ENCODE measurements around the gene PRR4.

PRR4 gene, protein sequence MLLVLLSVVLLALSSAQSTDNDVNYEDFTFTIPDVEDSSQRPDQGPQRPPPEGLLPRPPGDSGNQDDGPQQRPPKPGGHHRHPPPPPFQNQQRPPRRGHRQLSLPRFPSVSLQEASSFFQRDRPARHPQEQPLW

DNA sequence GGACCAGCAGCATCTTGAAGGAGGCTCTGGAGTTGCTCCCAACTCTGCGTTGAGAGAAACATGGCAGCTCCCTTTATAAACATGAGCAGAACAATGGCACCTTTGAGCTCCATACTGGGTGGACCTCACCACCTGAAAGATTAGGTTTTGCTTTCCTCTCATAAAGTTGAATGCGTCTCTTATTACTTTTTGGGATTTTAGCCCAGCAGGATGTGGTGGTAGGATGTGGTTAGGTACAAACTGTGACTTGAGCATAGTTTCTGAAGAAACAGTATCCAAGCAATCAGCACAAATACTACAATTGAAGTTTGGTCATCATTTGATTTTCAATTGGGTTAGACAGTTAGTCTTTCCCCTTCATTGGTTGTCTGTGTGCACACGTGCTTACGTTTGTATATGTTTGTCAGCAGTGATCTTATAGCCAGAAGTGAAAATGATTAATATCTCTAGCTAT lies at the start of gene PRR4:
TSS of gene PRR4 (minus strand) at position 51 of the 454 bp plus-strand sequence. CDS start at position 13, 38 bp downstream.
- DNase-seq (ENCODE audit: low read depth), result no peak

GRCh38 chr12:10896854-10897253 lies 47.6 kb upstream of the PRR4 start:
- DNase-seq (ENCODE audit: low read depth), result no peak

- no peak for DNase-seq (ENCODE audit: low read depth)
These were observed 42.7 kb upstream of the PRR4 start for GRCh38 chr12:10891937-10892336.

DNA sequence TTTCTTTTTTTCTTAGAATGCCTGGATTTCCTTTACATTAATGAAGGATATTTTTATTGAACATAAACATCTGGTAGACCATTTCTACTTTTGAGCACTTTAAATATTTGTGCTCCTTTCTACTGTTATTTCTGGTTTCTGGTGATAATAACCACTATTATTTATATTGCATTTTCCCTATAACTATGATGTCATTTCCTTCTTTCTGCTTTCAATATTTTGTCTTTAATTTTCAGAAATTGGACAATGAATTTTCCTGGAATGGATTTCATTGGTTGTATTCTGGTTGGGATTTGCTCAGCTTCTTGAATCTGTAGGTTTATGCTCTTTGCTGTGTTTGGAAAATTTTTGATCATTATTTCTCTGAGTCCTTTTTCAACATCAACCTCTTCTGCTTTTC lies 40.0 kb upstream of the PRR4 start:
- DNase-seq (ENCODE audit: low read depth), result no peak

GRCh38 chr12:10884086-10884725 lies 34.9 kb upstream of the PRR4 start, which contains the start of gene PRH1:
TSS of gene PRH1 (minus strand) at chr12:10884255. CDS start at chr12:10884217, 38 bp downstream.
- DNase-seq (ENCODE audit: low read depth), result no peak

GRCh38 chr12:10873378-10873777 lies 24.1 kb upstream of the PRR4 start:
- DNase-seq (ENCODE audit: low read depth), result no peak

DNA sequence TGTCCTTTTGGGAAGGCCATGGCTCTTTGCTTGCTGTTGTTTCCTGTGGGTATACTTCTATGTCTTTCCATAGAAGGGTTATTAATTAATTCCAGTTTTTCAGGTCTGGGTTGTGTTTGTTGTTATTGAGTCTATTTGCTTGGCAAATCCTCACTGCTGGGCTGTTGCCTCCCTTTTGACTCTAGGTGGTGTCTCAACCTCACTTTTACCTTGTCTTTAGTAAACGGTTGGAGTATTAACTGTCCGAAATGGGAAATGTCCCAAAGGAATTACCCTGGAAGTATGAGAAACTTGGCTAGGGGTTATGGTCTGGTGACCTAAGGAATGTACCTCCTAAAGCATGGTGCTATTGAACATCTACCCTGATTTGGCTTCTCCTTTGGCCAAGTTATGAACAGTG lies 18.1 kb upstream of the PRR4 start:
- DNase-seq (ENCODE audit: low read depth), result no peak

GRCh38 chr12:10863512-10864218 lies 14.4 kb upstream of the PRR4 start:
- no peak for DNase-seq (ENCODE audit: low read depth)

- no peak for DNase-seq (ENCODE audit: low read depth)
These were observed 12.1 kb upstream of the PRR4 start for GRCh38 chr12:10861366-10861765.

DNA sequence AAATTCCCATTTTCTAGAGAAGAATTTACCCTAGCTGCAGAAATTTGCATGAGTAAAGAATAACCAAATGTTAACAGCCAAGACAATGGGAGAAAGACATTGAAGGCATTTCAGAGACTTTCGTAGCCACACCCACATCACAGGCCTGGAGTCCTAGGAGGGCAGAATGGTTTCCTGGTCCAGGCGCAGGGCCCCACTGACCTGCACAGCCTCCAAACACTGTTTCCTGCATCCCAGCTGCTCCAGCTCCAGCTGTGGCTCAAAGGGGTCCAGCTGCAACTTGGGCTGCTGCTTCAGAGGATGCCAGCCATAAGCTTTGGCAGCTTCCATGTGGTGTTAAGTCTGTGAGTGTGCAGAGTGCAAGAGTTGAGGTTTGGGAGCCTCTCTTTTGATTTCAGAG lies 6.5 kb upstream of the PRR4 start:
- no peak for DNase-seq (ENCODE audit: low read depth)

DNA sequence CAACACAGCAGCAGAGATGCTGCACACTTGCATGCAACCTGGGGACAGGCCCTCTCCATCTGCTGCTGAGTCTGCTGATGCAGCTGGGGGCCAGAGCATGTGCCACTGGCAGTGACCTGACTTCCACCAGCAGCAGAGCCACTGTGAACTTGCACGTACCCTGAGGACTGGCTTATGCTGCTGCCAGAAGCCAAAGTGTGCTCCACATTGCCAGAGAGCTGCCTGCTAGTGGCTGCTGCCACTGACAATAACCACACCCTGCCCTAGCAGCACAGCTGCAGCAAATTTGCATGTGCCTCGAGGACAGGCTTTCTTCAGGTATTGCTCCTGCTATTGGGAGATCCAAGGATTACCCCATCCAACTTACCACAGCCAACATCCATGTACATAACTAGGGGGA lies 4.5 kb upstream of the PRR4 start:
- DNase-seq (ENCODE audit: low read depth), result no peak

DNA sequence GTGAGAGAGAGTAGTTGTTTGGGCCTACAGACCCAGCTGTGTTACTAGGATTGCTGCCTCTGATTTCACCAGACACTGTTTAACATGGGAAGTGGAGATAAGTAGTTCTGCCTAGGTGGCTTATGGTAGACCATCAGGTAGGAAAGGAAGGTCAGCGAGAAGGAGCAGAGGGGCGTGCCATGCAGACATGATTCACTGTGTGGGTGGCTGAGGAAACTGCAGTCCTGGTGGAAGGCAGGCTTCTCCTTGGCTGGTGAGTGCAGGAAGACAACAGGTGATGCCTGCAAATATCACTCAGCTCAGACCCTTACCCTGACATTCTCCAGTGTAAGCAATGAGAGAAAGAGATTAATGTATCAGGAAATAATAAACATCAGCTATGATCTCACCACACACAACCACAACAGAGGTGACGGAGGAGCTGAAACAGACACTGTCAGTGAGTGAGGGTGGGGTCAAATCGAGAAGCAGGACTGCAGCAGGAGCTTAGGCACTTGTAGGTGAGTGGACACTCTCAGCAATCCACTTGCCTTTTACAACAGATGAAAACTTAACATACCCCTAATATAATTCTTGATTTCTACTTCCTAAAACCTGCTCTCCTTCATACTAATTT lies 2.1 kb upstream of the PRR4 start:
- no peak for DNase-seq (ENCODE audit: low read depth)

GRCh38 chr12:10847744-10848143 lies 1.5 kb downstream of the PRR4 start:
- DNase-seq (ENCODE audit: low read depth), result no peak

DNA sequence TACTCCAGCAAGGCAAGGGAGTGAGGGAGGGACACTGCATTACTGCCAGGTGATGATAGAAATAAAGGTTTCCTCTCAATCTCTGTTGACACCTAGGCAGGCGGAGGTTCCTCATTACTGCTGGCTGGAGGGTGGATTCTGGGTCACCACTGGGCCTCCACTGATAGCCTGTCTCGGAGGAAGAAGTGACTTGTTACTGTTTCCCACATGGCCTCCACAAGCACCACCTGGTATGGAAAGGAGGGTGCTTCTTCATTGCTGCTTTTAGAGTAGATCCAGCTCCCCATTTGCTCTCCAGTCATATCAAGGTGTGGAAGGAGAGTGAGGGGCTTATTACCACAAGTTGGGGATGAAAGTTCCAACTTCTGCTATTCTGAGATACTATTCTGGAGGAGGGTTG lies 6.4 kb downstream of the PRR4 start:
- DNase-seq (ENCODE audit: low read depth), result no peak

DNA sequence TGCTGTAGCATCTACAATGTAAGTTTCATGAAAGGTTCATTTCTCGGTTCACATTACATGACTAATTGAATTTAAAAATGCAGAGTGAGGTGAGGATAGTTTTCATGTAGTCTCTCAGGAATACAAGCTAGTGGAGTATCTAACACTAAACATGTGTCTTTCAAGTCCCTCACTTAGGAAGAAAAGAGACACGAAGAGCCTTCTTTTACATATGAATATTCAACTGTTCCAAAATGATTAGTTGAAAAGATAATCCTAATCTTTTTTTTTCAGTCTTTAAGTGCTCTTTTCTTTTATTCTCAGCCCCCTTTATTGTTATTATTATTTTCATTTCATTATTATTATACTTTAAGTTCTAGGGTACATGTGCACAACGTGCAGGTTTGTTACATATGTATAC lies 10.8 kb downstream of the PRR4 start:
- DNase-seq (ENCODE audit: low read depth), result no peak

- DNase-seq (ENCODE audit: low read depth), result no peak
These were observed 19.3 kb downstream of the PRR4 start for GRCh38 chr12:10829994-10830393.

- DNase-seq (ENCODE audit: low read depth), result no peak
These were observed 23.0 kb downstream of the PRR4 start, which contains the start of gene TAS2R10 for GRCh38 chr12:10826258-10826657. TSS of gene TAS2R10 (minus strand) at chr12:10826358. CDS start at chr12:10826269, 89 bp downstream.

GRCh38 chr12:10824957-10825356 lies 24.3 kb downstream of the PRR4 start:
- no peak for DNase-seq (ENCODE audit: low read depth)

DNA sequence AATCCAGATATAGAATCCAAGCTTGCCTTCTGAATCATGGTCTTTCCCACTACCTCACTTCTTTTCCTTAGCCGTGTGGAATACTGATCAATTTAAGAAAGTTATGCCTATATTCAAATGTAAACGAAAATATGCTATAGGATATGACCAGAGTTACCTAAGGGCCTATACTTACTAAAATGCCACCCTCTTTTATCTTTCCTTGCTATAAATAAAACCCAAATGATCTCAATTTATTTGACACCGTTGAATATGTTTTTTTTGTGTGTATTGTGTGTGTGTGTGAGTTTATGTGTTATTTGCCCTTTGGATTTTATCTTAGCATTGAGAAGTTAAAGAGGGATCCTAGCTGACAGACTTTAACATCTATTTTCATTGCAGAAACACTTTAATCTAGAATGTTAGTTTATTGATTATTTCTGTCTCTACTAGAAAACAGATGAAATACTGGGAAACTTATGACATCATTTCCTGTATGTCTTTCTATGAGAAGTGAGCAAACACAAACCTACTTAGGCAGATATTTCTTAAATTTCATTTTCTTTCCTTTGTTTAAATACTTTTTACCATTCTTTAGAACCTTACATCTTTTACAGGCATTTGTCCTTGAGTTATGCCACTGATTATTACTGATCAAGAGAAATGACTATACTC lies 37.3 kb downstream of the PRR4 start:
- no peak for DNase-seq (ENCODE audit: low read depth)

DNA sequence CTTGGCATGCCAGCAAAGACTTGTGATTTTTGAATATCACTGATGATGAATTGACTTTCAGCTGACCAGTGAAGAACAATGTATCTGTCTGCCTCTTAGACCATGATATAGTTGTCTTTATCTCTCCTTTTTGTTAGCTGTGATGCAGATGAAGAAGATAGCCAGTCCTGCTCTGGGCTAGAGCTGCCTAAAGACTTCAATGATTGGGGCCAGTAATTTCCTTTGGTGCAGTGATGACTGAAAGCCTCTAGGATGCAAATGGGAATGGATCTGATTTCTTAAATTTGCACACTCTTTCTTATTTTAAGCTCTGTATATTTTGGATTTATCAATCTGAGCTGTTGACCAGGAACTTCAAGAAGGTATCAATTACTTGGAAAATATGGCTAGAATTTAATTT lies 39.2 kb downstream of the PRR4 start, which contains the start of gene TAS2R9:
TSS of gene TAS2R9 (minus strand) at position 101 of the 400 bp plus-strand sequence. CDS start at position 8, 93 bp downstream.
- DNase-seq (ENCODE audit: low read depth), result no peak

- no peak for DNase-seq (ENCODE audit: low read depth)
These were observed 42.1 kb downstream of the PRR4 start, which contains the start of gene TAS2R8 for GRCh38 chr12:10807186-10807585. TSS of gene TAS2R8 (minus strand) at chr12:10807286. CDS start at chr12:10806980, 306 bp downstream.

DNA sequence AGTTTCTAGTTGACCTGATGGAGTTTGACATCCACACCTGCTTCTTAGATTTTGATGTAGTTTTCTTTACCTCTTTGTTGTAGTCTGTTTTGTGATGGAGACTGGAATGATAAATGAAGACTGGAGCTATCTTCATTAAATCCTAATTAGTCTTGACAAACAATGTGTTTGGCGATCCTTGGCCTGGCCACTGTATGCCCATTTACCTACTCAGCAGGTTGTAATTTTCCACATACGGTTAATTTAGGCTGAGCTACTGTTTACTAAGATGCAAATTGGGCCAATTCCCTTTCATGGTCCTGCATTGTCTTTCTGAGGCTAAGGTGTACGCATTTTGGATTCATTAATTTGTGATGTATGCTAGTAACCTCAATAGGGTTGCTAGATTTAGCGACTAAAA lies 46.7 kb downstream of the PRR4 start, which contains the start of gene TAS2R7:
TSS of gene TAS2R7 (minus strand) at position 41 of the 400 bp plus-strand sequence. CDS start 57 bp downstream, outside the sequence.
- no peak for DNase-seq (ENCODE audit: low read depth)

Data from T-helper 22 cell (primary cell).